ENCODE data around the gene DIAPH3.

Gene DIAPH3

GRCh38 chr13:59915252-59915651, 248.5 kb downstream of the DIAPH3 start:
- no peak overlapping the region for H4K91ac ChIP-seq (ENCODE audit: low read length)
- H3K36me3 ChIP-seq (ENCODE audit: control insufficient read depth in 1 of 2, insufficient read depth in 2 of 2, low read depth in 1 of 2, low read length in 2 of 2), result no peaks in the 10 kb centered on the region
- no peak overlapping the region for H3K4ac ChIP-seq (ENCODE audit: low read depth in 1 of 2, low read length in 2 of 2)
- H3K4me3 ChIP-seq (ENCODE audit: insufficient read depth in 1 of 2, low read depth in 1 of 2, low read length in 2 of 2), result no peak overlapping the region
- H2BK12ac ChIP-seq (ENCODE audit: low read length in 2 of 2), result no peak overlapping the region
- no peak overlapping the region for H3K18ac ChIP-seq (ENCODE audit: low read depth in 1 of 2, low read length in 2 of 2)
- H3K27me3 ChIP-seq (ENCODE audit: control insufficient read depth in 1 of 2, insufficient read depth in 1 of 2, low read length in 2 of 2), result no peaks in the 10 kb centered on the region
- H2BK120ac ChIP-seq (ENCODE audit: low read depth, low read length), result no peak overlapping the region
- H3K23ac ChIP-seq (ENCODE audit: low read length in 2 of 2), result no peak overlapping the region
- H2BK15ac ChIP-seq (ENCODE audit: low read depth, poor library complexity, severe bottlenecking), result no peak overlapping the region
- H3K9me3 ChIP-seq (ENCODE audit: control insufficient read depth, low read length), result no peaks in the 10 kb centered on the region
- H2AK5ac ChIP-seq (ENCODE audit: low read length, severe bottlenecking), result no peak overlapping the region
- H3K14ac ChIP-seq (ENCODE audit: low read length in 2 of 2), result no peak overlapping the region
- no peak overlapping the region for H3K4me2 ChIP-seq (ENCODE audit: low read length, poor library complexity, severe bottlenecking)
- H2BK5ac ChIP-seq (ENCODE audit: low read depth, low read length, poor library complexity, severe bottlenecking), result no peak overlapping the region
- no peak overlapping the region for H2AFZ ChIP-seq (ENCODE audit: low read depth, low read length)
- peaks cover 10% of the 10 kb centered on the region for H3K79me1 ChIP-seq (replicated peaks; ENCODE audit: low read length, poor library complexity, severe bottlenecking)
- no CpG with 5 or more reads among the region's 3 CpGs for WGBS
- H4K8ac ChIP-seq (ENCODE audit: low read length), result no peak overlapping the region
- no peak overlapping the region for H3K9ac ChIP-seq (ENCODE audit: low read length)
- peaks cover 3% of the 10 kb centered on the region for H3K4me1 ChIP-seq (ENCODE audit: control insufficient read depth, insufficient read depth, low read depth, low read length)
- H3K27ac ChIP-seq (ENCODE audit: low read length, poor library complexity, severe bottlenecking), result no peak overlapping the region
- no peak for DNase-seq

GRCh38 chr13:59914556-59914955, 249.2 kb downstream of the DIAPH3 start:
- Histone ChIP-seq H3K27me3 (ENCODE audit: control insufficient read depth in 1 of 2, insufficient read depth in 1 of 2, low read length in 2 of 2) (no peaks in the 10 kb centered on the region), H3K18ac (ENCODE audit: low read depth in 1 of 2, low read length in 2 of 2) (no peak overlapping the region), H3K4me1 (ENCODE audit: control insufficient read depth, insufficient read depth, low read depth, low read length) (peaks cover 3% of the 10 kb centered on the region), H4K8ac (ENCODE audit: low read length) (no peak overlapping the region), H4K91ac (ENCODE audit: low read length) (no peak overlapping the region), H3K4ac (ENCODE audit: low read depth in 1 of 2, low read length in 2 of 2) (no peak overlapping the region), H2BK5ac (ENCODE audit: low read depth, low read length, poor library complexity, severe bottlenecking) (no peak overlapping the region), H3K9ac (ENCODE audit: low read length) (no peak overlapping the region), H3K4me2 (ENCODE audit: low read length, poor library complexity, severe bottlenecking) (no peak overlapping the region), H3K36me3 (ENCODE audit: control insufficient read depth in 1 of 2, insufficient read depth in 2 of 2, low read depth in 1 of 2, low read length in 2 of 2) (no peaks in the 10 kb centered on the region), H2BK120ac (ENCODE audit: low read depth, low read length) (no peak overlapping the region), H3K79me1 (replicated peaks; ENCODE audit: low read length, poor library complexity, severe bottlenecking) (peaks cover 11% of the 10 kb centered on the region), H2BK15ac (ENCODE audit: low read depth, poor library complexity, severe bottlenecking) (no peak overlapping the region), H3K9me3 (ENCODE audit: control insufficient read depth, low read length) (no peaks in the 10 kb centered on the region), H3K14ac (ENCODE audit: low read length in 2 of 2) (no peak overlapping the region), H2BK12ac (ENCODE audit: low read length in 2 of 2) (no peak overlapping the region), H3K4me3 (ENCODE audit: insufficient read depth in 1 of 2, low read depth in 1 of 2, low read length in 2 of 2) (no peak overlapping the region), H2AK5ac (ENCODE audit: low read length, severe bottlenecking) (no peak overlapping the region), H2AFZ (ENCODE audit: low read depth, low read length) (no peak overlapping the region), H3K23ac (ENCODE audit: low read length in 2 of 2) (no peak overlapping the region), H3K27ac (ENCODE audit: low read length, poor library complexity, severe bottlenecking) (no peak overlapping the region)
- no peak for DNase-seq
- 91% methylated on average over 1 of the region's 2 CpGs for WGBS

- H2BK12ac ChIP-seq (ENCODE audit: low read length in 2 of 2), result no peak overlapping the region
- H4K8ac ChIP-seq (ENCODE audit: low read length), result no peak overlapping the region
- H3K9me3 ChIP-seq (ENCODE audit: control insufficient read depth, low read length), result no peaks in the 10 kb centered on the region
- no peak overlapping the region for H4K91ac ChIP-seq (ENCODE audit: low read length)
- no peak overlapping the region for H3K23ac ChIP-seq (ENCODE audit: low read length in 2 of 2)
- no peak overlapping the region for H3K4me2 ChIP-seq (ENCODE audit: low read length, poor library complexity, severe bottlenecking)
- DNase-seq, result peak; percentile 44
- H2BK15ac ChIP-seq (ENCODE audit: low read depth, poor library complexity, severe bottlenecking), result no peak overlapping the region
- H2BK5ac ChIP-seq (ENCODE audit: low read depth, low read length, poor library complexity, severe bottlenecking), result no peak overlapping the region
- WGBS, result 81% methylated on average over 4 of the region's 7 CpGs
- H3K4ac ChIP-seq (ENCODE audit: low read depth in 1 of 2, low read length in 2 of 2), result no peak overlapping the region
- H3K36me3 ChIP-seq (ENCODE audit: control insufficient read depth in 1 of 2, insufficient read depth in 2 of 2, low read depth in 1 of 2, low read length in 2 of 2), result no peaks in the 10 kb centered on the region
- H2BK120ac ChIP-seq (ENCODE audit: low read depth, low read length), result no peak overlapping the region
- H2AFZ ChIP-seq (ENCODE audit: low read depth, low read length), result no peak overlapping the region
- peak overlapping the region; percentile 23 for H3K9ac ChIP-seq (ENCODE audit: low read length)
- H2AK5ac ChIP-seq (ENCODE audit: low read length, severe bottlenecking), result no peak overlapping the region
- no peak overlapping the region for H3K27ac ChIP-seq (ENCODE audit: low read length, poor library complexity, severe bottlenecking)
- no peak overlapping the region for H3K4me3 ChIP-seq (ENCODE audit: insufficient read depth in 1 of 2, low read depth in 1 of 2, low read length in 2 of 2)
- H3K18ac ChIP-seq (ENCODE audit: low read depth in 1 of 2, low read length in 2 of 2), result no peak overlapping the region
- no peaks in the 10 kb centered on the region for H3K27me3 ChIP-seq (ENCODE audit: control insufficient read depth in 1 of 2, insufficient read depth in 1 of 2, low read length in 2 of 2)
- H3K14ac ChIP-seq (ENCODE audit: low read length in 2 of 2), result no peak overlapping the region
- H3K79me1 ChIP-seq (replicated peaks; ENCODE audit: low read length, poor library complexity, severe bottlenecking), result peaks cover 10% of the 10 kb centered on the region
- H3K4me1 ChIP-seq (ENCODE audit: control insufficient read depth, insufficient read depth, low read depth, low read length), result no peaks in the 10 kb centered on the region
These were observed 257.2 kb downstream of the DIAPH3 start for GRCh38 chr13:59906413-59907049.

GRCh38 chr13:59901191-59901590, 262.5 kb downstream of the DIAPH3 start:
- Histone ChIP-seq H3K9ac (ENCODE audit: low read length) (no peak overlapping the region), H3K36me3 (ENCODE audit: control insufficient read depth in 1 of 2, insufficient read depth in 2 of 2, low read depth in 1 of 2, low read length in 2 of 2) (peaks cover 0 to 2% of the 10 kb centered on the region in 2 experiments), H2AFZ (ENCODE audit: low read depth, low read length) (no peak overlapping the region), H2BK12ac (ENCODE audit: low read length in 2 of 2) (no peak overlapping the region), H3K27ac (ENCODE audit: low read length, poor library complexity, severe bottlenecking) (no peak overlapping the region), H3K79me1 (replicated peaks; ENCODE audit: low read length, poor library complexity, severe bottlenecking) (peaks cover 11% of the 10 kb centered on the region), H3K23ac (ENCODE audit: low read length in 2 of 2) (no peak overlapping the region), H3K4me2 (ENCODE audit: low read length, poor library complexity, severe bottlenecking) (no peak overlapping the region), H3K4ac (ENCODE audit: low read depth in 1 of 2, low read length in 2 of 2) (no peak overlapping the region), H3K18ac (ENCODE audit: low read depth in 1 of 2, low read length in 2 of 2) (no peak overlapping the region), H4K8ac (ENCODE audit: low read length) (no peak overlapping the region), H3K4me1 (ENCODE audit: control insufficient read depth, insufficient read depth, low read depth, low read length) (peaks cover 1% of the 10 kb centered on the region), H3K4me3 (ENCODE audit: insufficient read depth in 1 of 2, low read depth in 1 of 2, low read length in 2 of 2) (no peak overlapping the region), H3K14ac (ENCODE audit: low read length in 2 of 2) (no peak overlapping the region), H2BK120ac (ENCODE audit: low read depth, low read length) (no peak overlapping the region), H2AK5ac (ENCODE audit: low read length, severe bottlenecking) (no peak overlapping the region), H2BK5ac (ENCODE audit: low read depth, low read length, poor library complexity, severe bottlenecking) (no peak overlapping the region), H3K27me3 (ENCODE audit: control insufficient read depth in 1 of 2, insufficient read depth in 1 of 2, low read length in 2 of 2) (no peaks in the 10 kb centered on the region), H2BK15ac (ENCODE audit: low read depth, poor library complexity, severe bottlenecking) (no peak overlapping the region), H4K91ac (ENCODE audit: low read length) (no peak overlapping the region), H3K9me3 (ENCODE audit: control insufficient read depth, low read length) (no peaks in the 10 kb centered on the region)
- no peak for DNase-seq
- WGBS, result 91% methylated on average over 3 of the region's 3 CpGs

Data from mesenchymal stem cell (in vitro differentiated cells and primary cell).